B cell (primary cell): ENCODE results near the gene ACTR5. TPM values are rescaled to one million over a fixed set of nuclear protein-coding genes. Genes with fewer than 3 reads are reported as not detected.
A peak's percentile ranks its signal among the peaks of the same experiment; 100 is the strongest.

Experiments
- ATAC-seq: fragments of 200-7000 bp; cut with Tn5 transposase; one replicate; pipeline ENCODE4 v1.10.0; 2021; ENCODE audit warnings: low read depth, mild to moderate bottlenecking, moderate number of reproducible peaks, moderate library complexity
- CTCF ChIA-PET: fragments of 350-600 bp; sonication (Branson Sonifier 250); formaldehyde crosslinking; loops from one replicate; lab custom pipeline; 2021; ENCODE audit warnings: antibody characterized with exemption, inconsistent platforms; lab: Charles Lee
- POLR2A ChIA-PET: fragments of 350-600 bp; sonication (Branson Sonifier 250); formaldehyde crosslinking; loops from one replicate; lab custom pipeline; 2021; ENCODE audit warnings: antibody characterized with exemption; lab: Charles Lee
- DNase-seq: peaks from one replicate; pipeline ENCODE4 v3.0.0; 2013
- H2AFZ ChIP-seq: 2 replicates; pipeline ENCODE4 v1.6.1; 2012; ENCODE audit warnings: mild to moderate bottlenecking, low read depth, low read length; ENCODE audit not compliant: insufficient read depth, poor library complexity, severe bottlenecking
- H3K27ac ChIP-seq, 2 donors: 1 replicate in 1 of 2; 2 replicates in 1 of 2; pipeline ENCODE4 v1.5.1; 2012 to 2013; ENCODE audit warnings: low read length in 2 of 2, mild to moderate bottlenecking in 2 of 2, moderate library complexity in 1 of 2
- H3K27me3 ChIP-seq, 4 experiments: fragments of 200-600 bp in 1 of 4; sonication (generic) in 1 of 4; replicated peaks in 1 of 4; 1 replicate in 2 of 4; 2 replicates in 2 of 4; pipeline versions ENCODE4 v1.6.1 to v1.7.0; 2013 to 2016; ENCODE audit warnings: low read length in 3 of 4, mild to moderate bottlenecking in 2 of 4, mixed read lengths in 1 of 4, moderate library complexity in 1 of 4; ENCODE audit not compliant: insufficient read depth in 4 of 4, control insufficient read depth in 3 of 4; ENCODE audit errors: control extremely low read depth in 1 of 4
- H3K36me3 ChIP-seq, 2 experiments: replicated peaks in 1 of 2; 1 replicate in 1 of 2; 2 replicates in 1 of 2; pipeline versions ENCODE4 v1.6.1 to v1.7.1; 2013; ENCODE audit warnings: low read length in 1 of 2; ENCODE audit not compliant: insufficient read depth in 2 of 2, control insufficient read depth in 1 of 2; ENCODE audit errors: control extremely low read depth in 1 of 2, extremely low read depth in 1 of 2
- H3K4me1 ChIP-seq, 2 donors: fragments of 200-600 bp in 1 of 2; sonication (generic) in 1 of 2; 1 replicate in 1 of 2; 2 replicates in 1 of 2; pipeline versions ENCODE4 v1.5.1 to v1.6.1; 2013 to 2017; ENCODE audit warnings: low read length in 2 of 2; ENCODE audit not compliant: control insufficient read depth in 2 of 2, insufficient read depth in 2 of 2
- H3K4me2 ChIP-seq: replicated peaks from 2 replicates; pipeline ENCODE3; 2012; ENCODE audit warnings: mild to moderate bottlenecking, low read depth, low read length; ENCODE audit not compliant: poor library complexity, severe bottlenecking
- H3K4me3 ChIP-seq, 5 experiments: fragments of 200-600 bp in 1 of 5; sonication (generic) in 1 of 5; 1 replicate in 3 of 5; 2 replicates in 2 of 5; pipeline versions ENCODE4 v1.5.1 to v1.7.0; 2011 to 2016; ENCODE audit warnings: low read length in 4 of 5, mild to moderate bottlenecking in 4 of 5, low read depth in 2 of 5, control low read depth in 1 of 5, moderate library complexity in 1 of 5; ENCODE audit not compliant: insufficient read depth in 1 of 5; ENCODE audit errors: control extremely low read depth in 1 of 5, extremely low read depth in 1 of 5
- H3K79me2 ChIP-seq: fragments of 200-600 bp; sonication (generic); one replicate; pipeline ENCODE4 v1.6.0; 2016; ENCODE audit warnings: low read length; ENCODE audit not compliant: control insufficient read depth, insufficient read depth
- H3K9ac ChIP-seq: fragments of 200-600 bp; sonication (generic); 2 replicates; pipeline ENCODE4 v1.6.1; 2017; ENCODE audit warnings: mild to moderate bottlenecking, low read length, moderate library complexity
- H3K9me3 ChIP-seq, 3 donors: one replicate each; pipeline versions ENCODE4 v1.6.1 to v1.7.1; 2013; ENCODE audit warnings: low read length in 2 of 3; ENCODE audit not compliant: control insufficient read depth in 2 of 3, insufficient read depth in 1 of 3; ENCODE audit errors: control extremely low read depth in 1 of 3
- H4K20me1 ChIP-seq: 2 replicates; pipeline ENCODE4 v1.6.0; 2012; ENCODE audit warnings: mild to moderate bottlenecking, low read length; ENCODE audit not compliant: insufficient read depth, control insufficient read depth, poor library complexity, severe bottlenecking
- H3K27ac Mint-ChIP-seq: one replicate; pipeline ENCODE4 v1.8.0; 2021; ENCODE audit warnings: mixed read lengths
- H3K27me3 Mint-ChIP-seq: one replicate; pipeline ENCODE4 v1.8.0; 2021; ENCODE audit warnings: mixed read lengths
- H3K4me1 Mint-ChIP-seq: one replicate; pipeline ENCODE4 v1.8.0; 2021; ENCODE audit warnings: mixed read lengths
- H3K4me3 Mint-ChIP-seq: one replicate; pipeline ENCODE4 v1.8.0; 2021; ENCODE audit warnings: mixed read lengths
- H3K9me3 Mint-ChIP-seq: one replicate; pipeline ENCODE4 v1.8.0; 2022; ENCODE audit warnings: mixed read lengths; ENCODE audit not compliant: insufficient read depth
- EZH2 ChIP-seq: IDR thresholded peaks from 2 replicates; pipeline ENCODE4 v1.6.1; 2012; ENCODE audit warnings: borderline replicate concordance, low read depth, mild to moderate bottlenecking, moderate library complexity, low read length; ENCODE audit not compliant: insufficient read depth, poor library complexity, severe bottlenecking
- WGBS: methylation state at CpG from one replicate; pipeline ENCODE4 v1.1.5; 2013; ENCODE audit warnings: missing lambda C conversion rate; ENCODE audit not compliant: insufficient coverage; 5-methylcytosine and 5-hydroxymethylcytosine counted together
- intact Hi-C: fragments of 100-400 bp; cut with micrococcal nuclease; formaldehyde crosslinking; loops from one replicate; pipeline ENCODE4 v1.10.0; 2022
- polyA plus RNA-seq: library from polyadenylated mRNA; depleted of rRNA; stranded (reverse); fragments of >200 nt; gene quantifications from 2 replicates; pipeline ENCODE4 v1.2.3, GENCODE V29; 2012
- total RNA-seq, 2 donors: library from RNA; stranded (reverse); fragments of 120-200 nt in 1 of 2; gene quantifications; 1 replicate in 1 of 2; 2 replicates in 1 of 2; pipeline versions ENCODE4 v1.2.3 to v1.2.4, GENCODE V29; 2013 to 2022
- TF ChIP-seq, protein P1 (sequence below): fragments of 200-600 bp; IDR thresholded peaks from one replicate; pipeline ENCODE4 v1.8.0; 2022; ENCODE audit warnings: antibody characterized with exemption, mild to moderate bottlenecking

ACTR5 gene
- total and polyA plus RNA-seq, 2 donors (not counting 1 experiment from before 2014, with no cell fraction given): 15.4 to 18.0 TPM

- Mint-ChIP-seq H3K4me3 (peak overlapping the region; percentile 69), H3K4me1 (peaks cover 57% of the 10 kb centered on the region), H3K9me3 (peaks cover 2% of the 10 kb centered on the region), H3K27ac (peak overlapping the region; percentile 79), H3K27me3 (peaks cover 88% of the 10 kb centered on the region)
- H3K4me3 ChIP-seq: peak overlapping the region in 1 of 5 experiments; percentile 40
- peak overlapping the region; percentile 78 for H3K4me2 ChIP-seq
- intact Hi-C loops: loop anchor here (2.0 to 5.0 kb wide), 2 partner anchors 18 to 83 kb away; partner anchors contain the start of gene ACTR5
- H3K9me3 ChIP-seq: peaks cover 0 to 64% (median 21%) of the 10 kb centered on the region in 3 donors
- peak overlapping the region; percentile 43 for H3K9ac ChIP-seq
- H2AFZ ChIP-seq: no peak overlapping the region
- no peaks in the 10 kb centered on the region for H3K36me3 ChIP-seq
- no peaks in the 10 kb centered on the region for H4K20me1 ChIP-seq
- H3K27ac ChIP-seq: no peak overlapping the region
- peaks cover 0 to 98% (median 88%) of the 10 kb centered on the region in 4 experiments for H3K27me3 ChIP-seq
- WGBS: 13% methylated on average over 40 of the region's 41 CpGs
- TF ChIP-seq EZH2: no peak
- TF ChIP-seq, protein P1, sequence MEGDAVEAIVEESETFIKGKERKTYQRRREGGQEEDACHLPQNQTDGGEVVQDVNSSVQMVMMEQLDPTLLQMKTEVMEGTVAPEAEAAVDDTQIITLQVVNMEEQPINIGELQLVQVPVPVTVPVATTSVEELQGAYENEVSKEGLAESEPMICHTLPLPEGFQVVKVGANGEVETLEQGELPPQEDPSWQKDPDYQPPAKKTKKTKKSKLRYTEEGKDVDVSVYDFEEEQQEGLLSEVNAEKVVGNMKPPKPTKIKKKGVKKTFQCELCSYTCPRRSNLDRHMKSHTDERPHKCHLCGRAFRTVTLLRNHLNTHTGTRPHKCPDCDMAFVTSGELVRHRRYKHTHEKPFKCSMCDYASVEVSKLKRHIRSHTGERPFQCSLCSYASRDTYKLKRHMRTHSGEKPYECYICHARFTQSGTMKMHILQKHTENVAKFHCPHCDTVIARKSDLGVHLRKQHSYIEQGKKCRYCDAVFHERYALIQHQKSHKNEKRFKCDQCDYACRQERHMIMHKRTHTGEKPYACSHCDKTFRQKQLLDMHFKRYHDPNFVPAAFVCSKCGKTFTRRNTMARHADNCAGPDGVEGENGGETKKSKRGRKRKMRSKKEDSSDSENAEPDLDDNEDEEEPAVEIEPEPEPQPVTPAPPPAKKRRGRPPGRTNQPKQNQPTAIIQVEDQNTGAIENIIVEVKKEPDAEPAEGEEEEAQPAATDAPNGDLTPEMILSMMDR: no peak
- POLR2A ChIA-PET: no interaction called here
- peaks cover 67 to 82% of the 10 kb centered on the region in 2 donors for H3K4me1 ChIP-seq
- no peak for ATAC-seq
- no peaks in the 10 kb centered on the region for H3K79me2 ChIP-seq
- CTCF ChIA-PET: interaction anchor here (0.8 to 3.7 kb wide), 6 partner anchors 9 to 164 kb away, joined by 3 to 14 read pairs (median 4); no protein-coding TSS in a partner anchor
- DNase-seq: peak; percentile 44
Observed at GRCh38 chr20:38730167-38730988, 17.9 kb upstream of the ACTR5 start.
